NCI-H1436 treated with DMSO at 0.1 percent for 48 hours (cell line): ENCODE measurements around the gene RAMP1.

Experiments
- DNase-seq: peaks from one replicate; lab custom pipeline; 2025; lab: John Stamatoyannopoulos, UW

The RAMP1 gene

DNA sequence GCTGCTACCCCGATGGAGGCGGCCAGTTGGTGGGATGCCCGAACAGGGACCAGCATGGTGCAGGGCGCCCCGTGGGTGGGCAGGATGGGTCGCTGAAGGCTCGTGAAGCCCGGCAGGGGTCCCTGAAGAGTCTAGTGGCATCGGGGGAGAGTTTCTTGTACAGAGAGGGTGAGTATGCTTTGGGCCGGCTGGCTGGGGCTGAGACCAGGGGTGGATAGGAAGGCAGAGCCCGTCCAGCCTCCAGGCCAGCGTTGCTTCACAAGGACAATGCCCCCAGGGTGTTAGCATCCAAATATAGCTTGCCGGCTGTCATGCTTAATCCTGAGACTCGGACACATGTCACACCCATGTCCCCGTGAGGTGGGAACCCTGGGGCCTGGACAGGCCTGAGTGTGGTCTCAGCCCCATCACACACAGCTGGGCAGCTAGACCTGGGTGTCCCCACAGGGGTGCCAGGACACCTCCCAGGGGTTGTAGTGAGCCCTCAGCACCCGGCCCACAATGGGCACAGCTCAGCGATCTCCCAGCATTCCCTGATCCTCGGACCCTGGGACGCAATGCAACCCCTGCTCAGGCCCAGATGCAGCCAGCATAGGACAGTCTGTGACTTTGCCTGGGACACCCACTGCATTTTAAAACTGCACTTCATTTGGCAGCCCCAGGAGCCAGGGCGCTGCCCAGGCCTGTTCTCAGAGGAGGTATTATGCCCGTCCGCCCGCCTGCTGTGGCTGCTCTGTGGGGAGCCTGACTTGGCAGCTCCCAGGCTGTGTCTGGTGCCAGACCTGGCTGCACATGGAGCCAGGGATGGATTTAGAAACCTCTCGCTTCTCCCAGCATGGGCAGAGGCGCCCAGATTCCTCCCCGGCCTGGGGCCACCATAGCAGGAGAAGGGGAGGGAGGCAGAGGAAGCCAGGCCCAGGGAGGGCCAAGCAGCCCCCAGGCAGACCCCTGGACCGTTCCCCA lies 36.4 kb downstream of the RAMP1 start:
- no peak for DNase-seq

DNA sequence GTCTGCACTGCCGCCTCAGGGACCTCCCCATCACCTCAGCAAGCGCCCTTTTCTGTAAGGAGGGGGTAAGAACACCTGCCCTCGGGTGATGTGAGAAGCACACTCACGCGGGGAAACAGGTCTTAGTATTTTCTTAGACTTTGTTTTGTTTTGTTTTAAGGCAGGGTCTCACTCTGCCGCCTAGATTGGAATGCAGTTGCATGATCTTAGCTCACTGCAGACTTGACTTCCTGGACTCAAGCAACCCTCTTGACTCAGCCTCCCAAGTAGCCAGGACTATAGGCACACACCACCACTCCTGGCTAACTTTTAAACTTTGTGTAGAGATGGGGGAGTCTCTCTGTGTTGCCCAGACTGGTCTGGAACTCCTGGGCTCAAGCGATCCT lies 37.1 kb downstream of the RAMP1 start:
- no peak for DNase-seq

DNA sequence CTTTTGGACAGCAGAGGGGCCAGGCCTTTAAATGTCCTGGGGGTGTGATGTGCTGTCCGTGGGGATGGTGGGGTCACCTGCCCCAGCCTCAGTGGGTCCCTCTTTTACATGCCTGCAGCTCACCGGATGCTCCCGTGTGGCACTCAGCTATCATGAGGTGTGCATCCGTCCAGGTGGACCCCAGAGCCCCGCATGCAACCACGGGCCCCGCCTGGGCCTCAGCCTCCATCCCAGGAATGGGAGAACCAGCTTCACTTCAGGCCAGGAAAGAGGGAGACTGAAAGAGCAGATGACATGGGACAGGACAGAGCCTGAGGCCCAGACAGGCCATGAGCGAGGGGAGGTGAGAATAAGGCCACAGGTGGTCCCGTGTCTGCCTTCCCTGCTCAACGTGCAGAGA lies 37.5 kb downstream of the RAMP1 start:
- no peak for DNase-seq

DNA sequence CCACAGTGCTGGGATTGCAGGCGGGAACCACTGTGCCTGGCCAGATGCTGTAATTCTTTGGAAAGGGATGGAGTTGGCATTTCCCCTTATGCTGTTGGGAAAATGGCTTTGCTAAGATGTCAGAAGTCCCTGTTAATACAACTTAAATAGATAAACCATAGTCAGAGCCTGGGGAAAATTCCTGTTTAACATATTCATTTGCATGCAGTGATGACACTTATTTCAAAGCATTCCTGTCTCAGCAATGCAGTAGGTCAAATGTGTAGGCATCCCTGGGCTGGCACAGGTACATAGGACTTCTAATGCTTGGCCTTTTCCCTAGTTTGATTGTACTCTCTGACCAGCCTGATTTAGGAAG lies 38.6 kb downstream of the RAMP1 start:
- no peak for DNase-seq

DNA sequence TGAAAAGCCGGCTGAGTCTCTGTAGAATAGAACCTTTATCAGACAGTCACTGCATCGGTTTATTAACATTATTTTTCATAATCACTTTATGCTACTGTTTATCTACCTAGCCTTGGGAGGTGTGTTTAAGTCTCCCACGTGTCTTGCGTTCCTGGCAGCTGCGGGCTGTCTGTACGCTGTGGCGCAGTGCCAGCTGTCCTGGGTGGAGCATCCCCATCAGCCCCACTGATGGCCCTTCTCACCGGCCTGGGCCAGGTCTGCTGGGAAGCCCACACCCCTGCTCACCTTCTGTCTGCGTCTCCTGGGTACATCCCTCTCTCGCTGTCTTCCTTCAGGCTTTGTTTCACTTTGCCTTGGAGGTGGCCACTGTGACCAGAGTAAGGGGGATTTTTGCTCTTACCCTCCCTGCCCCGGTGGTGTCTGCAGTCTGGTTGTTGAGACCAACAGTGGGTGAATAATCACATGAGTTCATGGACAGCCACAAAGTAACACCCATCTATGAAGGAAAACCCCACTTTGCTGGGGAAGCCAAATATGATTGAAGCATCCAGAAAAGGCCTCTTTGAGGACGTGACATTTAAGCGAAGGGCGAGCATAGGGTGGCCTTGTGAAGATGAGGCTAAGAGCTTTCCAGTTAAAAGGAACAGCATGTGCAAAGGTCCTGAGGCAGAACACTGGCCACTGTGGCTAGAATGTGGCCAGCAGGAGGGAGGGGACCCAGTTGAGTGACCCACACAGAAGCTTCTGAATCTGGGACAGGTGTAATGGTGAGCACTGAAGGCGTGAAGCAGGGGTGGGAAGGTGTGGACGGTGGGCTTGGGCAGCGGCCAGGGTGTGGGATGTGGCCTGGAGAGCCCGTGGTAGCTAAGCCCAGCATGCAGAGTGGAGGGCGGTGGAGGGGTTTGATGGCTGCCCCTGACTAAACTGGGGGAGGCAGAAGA lies 41.7 kb downstream of the RAMP1 start:
- no peak for DNase-seq

DNA sequence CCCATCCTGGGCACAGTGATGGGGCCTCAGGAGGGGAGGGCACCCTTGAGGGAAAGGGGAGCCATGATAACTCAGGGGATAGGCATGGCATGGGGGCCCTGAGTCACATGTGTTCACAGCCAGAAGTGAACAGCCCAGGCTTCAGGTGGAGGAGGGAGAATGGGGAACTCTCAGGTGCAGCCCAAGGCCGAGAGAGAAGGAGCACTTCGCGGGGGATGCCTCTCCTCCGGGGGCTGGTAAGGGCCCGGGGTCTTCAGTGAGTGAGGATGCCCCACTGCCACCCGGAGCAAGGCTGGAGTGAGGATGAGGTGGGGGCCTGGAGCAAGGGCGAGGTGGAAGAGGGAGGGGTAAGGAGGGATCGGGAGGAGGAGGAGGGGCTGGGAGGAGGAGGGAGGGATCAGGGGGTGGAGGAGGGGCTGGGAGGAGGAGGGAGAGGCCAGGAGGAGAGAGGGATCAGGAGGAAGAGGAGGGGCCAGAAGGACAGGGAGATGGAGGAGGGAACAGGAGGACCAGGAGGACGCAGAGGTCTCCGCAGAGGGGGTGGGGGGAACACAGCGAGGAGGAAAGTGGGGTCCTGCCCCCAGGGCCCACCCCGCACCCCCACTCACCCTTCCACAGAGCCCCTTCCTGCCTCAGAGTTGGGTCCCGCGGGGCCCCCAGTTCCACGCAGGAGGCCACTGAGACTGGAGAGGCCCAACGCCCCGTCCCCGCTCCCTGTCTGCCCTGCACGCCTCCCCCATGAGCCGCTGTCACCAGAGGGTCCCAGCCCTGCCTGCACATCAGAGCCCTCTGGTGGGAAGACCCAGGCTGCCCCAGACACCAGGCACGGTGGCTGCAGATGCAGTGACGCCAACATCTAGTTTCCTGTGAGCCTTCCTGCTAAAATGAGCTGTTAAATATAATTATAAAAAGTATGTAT lies 42.8 kb downstream of the RAMP1 start:
- DNase-seq, result no peak

DNA sequence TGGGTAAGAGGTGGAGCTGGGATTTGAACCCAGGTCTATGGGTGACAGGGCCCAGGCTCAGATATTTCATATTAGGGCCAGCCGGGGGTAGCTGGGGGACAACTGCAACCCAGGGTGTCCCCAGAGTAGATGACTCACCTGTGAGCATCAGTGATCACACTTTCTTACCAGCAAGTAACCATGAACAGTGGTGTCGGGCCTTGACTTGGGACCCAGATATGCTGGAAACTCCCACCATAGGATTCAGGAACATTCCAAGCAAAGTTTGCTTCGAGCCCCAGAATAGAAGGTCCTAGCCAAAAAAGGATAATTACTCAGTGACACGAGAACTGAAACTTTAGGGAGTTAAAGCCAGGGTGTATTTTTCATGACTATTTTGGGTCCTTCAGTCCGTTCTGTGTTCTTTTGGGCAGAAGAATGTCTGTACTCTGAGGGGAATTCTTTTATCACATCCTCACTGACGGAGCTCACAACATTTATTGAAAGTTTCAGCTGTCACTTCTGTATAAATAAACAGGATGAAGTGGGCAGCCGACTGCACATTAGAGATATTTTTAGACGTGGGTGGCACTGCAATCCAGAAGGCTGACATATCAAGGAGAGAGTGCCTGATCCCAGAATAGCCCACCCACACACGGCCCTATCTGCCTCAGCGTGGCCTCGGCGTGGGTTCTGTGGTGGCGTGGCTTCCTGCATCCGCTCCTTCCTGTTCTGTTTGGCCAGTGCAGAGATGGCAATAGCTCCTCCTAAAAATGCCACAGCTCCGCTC lies 45.6 kb downstream of the RAMP1 start:
- no peak for DNase-seq

DNA sequence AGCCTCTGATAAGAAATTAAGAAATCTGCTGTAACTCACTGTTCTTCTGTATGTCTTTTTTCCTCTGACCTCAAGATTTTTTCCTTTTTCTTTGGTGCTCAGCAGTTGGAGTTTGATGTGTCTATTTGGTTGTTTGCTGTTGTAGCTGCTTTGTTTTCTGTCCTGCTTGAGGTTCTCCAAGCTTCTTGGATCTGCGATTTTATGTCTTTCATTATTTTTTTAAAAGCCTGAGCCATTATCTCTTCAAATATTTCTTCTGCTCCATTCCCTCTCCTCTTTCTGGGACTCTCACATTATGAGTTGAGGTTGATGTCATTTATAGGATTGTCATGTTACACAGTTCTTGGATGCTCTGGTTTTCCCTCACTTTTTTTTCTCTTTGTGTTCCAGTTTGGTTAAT lies 47.7 kb downstream of the RAMP1 start:
- no peak for DNase-seq

DNA sequence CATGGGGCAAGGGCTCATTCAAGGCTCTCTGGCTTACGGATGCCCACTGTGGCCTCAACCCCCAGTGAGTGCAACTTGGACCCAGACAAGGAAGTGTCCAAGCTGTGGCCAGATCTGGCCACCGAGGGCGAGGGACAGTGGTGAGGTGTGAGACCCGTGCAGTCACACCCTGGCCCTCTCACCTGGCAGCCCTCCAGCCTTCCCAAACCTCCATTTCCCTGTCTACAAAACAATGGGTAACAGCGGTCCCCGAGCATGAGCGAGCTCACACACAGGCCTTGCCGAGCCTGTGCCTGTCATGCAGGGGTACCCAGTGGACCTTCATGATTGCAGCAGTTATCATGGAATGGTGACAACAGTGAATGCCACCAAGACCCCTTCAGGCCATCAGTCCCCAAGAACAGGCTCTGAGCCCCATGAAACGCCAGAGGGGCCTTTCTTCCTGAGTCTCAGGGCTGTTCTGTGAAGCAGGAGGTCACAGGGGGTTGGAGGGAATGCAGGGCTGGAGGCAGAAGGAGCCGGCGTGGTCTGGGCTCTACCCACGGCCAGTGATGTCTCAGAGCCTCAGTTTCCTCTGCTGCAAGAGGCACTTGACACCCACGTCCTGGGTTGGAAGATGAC lies 49.8 kb downstream of the RAMP1 start:
- no peak for DNase-seq

DNA sequence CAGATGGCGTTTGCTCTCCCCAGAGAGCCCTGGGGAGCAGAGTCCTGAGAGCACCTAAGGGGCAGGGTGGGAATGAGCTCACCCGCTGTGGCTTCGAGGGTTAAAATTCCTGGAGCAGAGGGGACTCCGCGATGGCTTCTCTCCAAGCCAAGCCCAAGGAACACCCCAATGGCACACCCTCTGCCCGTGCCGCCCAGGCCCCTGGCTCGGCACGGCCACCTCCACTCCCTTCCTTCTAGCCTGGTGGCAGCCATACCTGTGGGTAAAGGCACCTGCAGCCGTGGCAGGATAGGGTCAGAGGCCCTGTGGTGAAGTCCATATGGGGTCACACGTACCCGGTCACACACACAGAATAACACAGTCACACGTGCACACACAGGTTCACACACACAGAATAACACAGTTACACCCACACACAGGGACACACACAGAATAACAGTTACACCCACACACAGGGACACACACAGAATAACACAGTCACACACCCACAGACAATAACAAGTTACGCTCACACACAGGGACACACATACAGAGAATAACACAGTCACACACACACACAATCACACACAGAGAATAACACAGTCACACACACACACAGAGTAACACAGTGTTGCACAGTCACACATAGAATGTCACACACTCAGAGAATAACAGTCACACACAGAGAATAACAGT lies 50.5 kb downstream of the RAMP1 start:
- DNase-seq, result no peak

DNA sequence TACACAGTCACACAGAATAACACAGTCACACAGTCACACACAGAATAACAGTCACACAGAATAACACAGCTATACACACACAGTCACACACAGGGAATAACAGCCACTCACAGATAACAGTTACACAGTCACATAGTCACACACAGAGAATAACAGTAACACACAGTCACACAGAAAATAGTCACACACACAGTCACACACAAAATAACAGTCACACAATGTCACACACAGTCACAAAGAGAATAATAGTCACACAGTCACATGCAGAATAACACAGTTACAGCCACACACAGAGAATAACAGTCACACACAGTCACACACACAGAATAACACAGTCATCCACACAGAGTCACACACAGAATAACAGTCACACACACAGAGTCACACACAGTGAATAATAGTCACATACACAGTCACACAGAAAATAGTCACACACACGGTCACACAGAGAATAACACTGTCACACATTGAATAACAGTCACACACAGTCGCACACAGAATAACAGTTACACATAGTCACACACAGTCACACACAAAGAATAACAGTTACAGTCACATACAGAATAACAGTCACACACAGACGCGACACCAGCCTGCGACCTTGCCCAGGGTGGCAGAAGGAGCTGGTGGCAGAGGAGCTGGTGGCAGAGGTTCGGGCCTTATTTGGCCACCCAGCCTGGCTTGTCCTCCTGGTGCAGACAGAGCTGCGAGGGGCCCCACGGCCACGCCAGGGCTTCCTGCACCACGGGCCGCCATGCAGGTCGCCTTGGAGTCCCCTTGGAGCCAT lies 51.3 kb downstream of the RAMP1 start:
- no peak for DNase-seq

DNA sequence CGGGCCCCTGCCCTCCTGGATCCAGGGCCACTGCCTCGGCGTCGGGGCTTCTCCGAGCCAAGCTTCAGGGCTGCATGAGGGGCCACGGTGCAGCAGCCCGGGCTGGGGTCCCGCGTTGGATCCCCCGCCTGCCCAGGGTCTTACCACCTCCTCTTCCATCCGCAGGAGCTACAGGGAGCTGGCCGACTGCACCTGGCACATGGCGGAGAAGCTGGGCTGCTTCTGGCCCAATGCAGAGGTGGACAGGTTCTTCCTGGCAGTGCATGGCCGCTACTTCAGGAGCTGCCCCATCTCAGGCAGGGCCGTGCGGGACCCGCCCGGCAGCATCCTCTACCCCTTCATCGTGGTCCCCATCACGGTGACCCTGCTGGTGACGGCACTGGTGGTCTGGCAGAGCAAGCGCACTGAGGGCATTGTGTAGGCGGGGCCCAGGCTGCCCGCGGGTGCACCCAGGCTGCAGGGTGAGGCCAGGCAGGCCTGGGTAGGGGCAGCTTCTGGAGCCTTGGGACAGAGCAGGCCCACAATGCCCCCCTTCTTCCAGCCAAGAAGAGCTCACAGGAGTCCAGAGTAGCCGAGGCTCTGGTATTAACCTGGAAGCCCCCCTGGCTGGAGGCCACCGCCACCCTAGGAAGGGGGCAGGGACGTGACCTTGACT lies 52.1 kb downstream of the RAMP1 start:
- no peak for DNase-seq

DNA sequence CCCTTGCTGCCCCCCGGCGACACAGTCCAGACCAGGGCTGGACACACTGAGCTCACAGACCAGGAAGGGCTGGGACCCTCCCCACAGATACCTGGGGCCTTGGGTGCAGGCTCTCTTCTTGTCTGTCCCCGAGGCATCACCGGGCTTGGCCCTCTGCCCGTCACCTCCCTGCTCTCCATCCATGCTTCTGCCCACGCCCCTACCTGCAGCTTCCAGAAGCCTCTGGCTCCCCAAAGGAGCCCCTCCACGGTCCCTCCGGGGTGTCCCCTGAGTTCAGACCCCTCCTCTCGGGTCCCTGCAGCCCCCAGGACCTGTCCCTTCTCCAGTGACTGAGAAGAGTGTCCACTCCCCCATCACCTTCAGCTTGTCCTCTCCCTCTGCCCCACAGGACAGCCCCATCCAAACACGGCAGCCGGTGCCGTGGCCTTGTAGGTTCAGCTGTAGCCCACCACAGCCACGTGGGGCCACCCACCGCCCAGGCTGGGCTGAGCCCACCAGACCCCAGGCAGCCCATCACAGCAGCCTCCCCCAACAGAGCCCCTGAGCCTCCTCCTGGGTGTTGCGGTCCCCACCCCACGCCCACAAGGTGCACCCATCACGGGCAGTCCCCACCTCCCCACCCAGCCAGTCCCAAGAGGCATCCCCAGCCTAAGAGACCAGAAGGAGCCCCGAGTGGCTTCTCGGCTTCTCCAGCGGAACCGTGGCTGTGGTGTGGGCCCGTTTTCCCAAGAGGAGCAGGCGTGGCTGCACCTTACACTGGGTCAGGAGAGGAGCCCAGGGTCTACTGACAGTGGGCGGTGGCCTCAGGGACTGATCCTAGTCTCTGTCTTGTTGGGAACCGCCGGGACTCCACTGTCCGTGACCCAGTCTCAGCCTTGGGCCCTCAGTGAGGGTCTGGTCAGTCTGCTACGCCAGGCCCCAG lies 53.1 kb downstream of the RAMP1 start:
- DNase-seq, result no peak

DNA sequence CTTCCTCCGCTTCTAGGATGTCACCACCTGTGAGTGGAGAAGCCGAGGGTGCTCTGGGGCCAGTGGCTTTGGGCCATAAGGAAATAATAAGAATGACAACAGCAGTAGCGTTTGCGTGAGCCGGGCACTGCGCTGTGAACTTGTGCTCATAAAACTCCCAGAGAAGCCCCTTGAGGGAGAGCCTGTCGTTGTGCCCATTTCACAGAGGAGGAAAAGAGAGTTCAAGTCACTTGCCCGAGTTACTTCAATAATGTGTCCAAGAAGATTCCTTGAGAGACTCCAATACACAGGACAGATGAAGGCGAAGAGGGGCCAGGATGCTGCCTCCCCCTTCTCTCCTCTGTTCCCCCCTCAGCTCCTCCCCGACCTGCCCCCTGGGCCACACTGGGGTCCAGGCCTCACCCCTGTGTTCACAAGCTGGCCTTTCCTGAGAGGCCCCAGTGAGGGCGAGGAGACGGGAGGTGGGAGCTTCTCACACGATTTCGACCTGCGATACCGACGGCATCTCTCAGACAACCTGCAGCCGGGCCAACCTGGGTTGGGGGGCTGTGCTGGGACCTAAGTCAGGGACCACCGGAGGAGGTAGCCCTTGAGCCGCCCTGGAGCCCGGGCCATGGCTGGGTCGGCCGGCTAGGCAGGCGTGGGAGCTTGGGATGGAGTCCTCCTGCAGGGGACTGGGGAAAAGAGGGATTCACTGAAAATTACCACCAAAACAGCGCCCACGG lies 53.9 kb downstream of the RAMP1 start:
- DNase-seq, result no peak

DNA sequence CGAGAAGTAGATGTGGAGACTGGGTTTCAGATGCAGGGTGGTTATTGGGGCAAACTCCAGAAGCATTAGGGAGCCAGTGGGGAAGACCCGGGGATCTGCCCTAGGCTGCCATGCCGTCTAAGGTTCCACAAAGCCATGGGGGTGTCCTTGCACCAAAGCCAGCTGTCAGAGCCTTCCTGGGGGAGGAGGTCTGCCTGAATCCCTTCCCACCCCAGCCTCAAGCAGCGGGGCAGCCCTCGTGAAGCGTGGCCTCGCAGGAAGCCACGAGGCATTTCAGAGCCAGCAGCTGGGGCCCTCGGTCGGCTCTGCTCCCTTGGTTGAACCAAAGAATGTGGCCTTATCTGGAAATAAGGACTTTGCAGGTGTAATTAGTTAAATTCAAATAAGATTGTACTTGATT lies 56.2 kb downstream of the RAMP1 start:
- no peak for DNase-seq

DNA sequence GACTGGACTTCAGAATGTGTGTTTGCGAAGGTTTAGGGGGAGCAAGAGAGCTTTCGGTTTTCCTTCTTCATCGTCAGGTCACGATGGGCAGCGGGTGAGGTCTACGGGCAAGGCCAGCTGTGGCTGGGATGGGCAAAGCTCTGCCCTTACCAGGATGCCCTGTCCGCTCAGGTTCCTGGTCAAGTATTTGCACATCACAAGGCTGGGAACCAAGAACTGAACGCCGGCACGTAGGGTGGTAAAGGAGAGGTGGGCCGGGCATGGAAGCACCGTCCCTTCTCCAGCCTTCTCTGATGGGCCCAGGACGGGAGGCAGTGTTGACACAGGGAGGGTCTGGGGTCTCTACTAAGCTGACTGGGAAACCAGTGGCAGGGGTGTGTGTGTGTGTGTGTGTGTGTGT lies 56.9 kb downstream of the RAMP1 start:
- no peak for DNase-seq
